ENCODE results near the gene PNP. TPM values are rescaled to one million over a fixed set of nuclear protein-coding genes. Genes with fewer than 3 reads are reported as not detected.
A peak's percentile ranks its signal among the peaks of the same experiment; 100 is the strongest.
"Not testable (repeated sequence)": the region's sequence is repeated elsewhere in the genome, so short reads cannot be mapped to it uniquely, and the experiment has no call there.

The PNP gene
- total RNA-seq, 1 donor from 2014 or later: 131 TPM

- no peak for DNase-seq (ENCODE audit: extremely low read depth, low read depth, low spot score)
These were observed 20.1 kb downstream of the PNP start for GRCh38 chr14:20489093-20489994.

GRCh38 chr14:20490563-20490962 is 21.4 kb downstream of the PNP start:
- no peak for DNase-seq (ENCODE audit: extremely low read depth, low read depth, low spot score)

DNA sequence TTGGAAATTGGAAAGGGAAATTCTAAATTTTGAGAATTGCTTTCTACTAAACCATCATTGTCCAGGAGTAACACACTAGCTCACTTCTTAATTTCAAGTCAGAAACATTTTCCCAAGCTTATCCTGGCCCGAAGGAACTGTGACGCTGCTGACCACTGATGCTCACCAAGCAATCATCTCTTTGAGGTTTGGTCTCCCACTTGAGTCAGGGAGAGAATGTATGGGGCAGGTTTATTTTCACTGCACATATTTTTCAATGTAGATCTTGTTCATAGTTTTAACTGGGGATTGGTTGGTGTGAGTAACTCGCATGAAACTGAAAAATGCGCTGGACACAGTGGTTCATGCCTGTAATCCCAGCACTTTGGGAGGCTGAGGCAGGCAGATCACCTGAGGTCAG is 23.3 kb downstream of the PNP start:
- no peak for DNase-seq (ENCODE audit: extremely low read depth, low read depth, low spot score)

DNA sequence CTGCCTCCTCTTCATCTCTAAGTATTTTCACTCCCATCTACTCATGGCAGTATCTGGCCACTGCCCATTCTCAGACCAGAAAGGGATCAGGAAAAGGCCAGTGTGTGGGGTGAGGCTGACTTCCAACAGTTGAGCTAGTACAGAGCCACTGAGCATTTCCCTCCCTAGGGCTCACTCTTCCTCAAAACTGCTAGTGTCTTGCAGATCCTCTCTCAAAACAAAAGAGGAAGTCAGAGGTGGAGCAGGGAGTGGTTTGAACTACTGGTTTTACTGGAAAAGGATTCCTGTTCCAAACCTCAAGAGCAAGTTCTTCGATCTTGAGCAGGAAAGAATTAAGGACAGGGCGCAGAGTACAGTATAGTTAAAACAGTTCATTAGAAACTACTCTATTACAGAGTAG is 24.4 kb downstream of the PNP start:
- DNase-seq (ENCODE audit: extremely low read depth, low read depth, low spot score): no peak

- DNase-seq (ENCODE audit: extremely low read depth, low read depth, low spot score): no peak
These were observed 25.9 kb downstream of the PNP start for GRCh38 chr14:20494935-20495766.

DNA sequence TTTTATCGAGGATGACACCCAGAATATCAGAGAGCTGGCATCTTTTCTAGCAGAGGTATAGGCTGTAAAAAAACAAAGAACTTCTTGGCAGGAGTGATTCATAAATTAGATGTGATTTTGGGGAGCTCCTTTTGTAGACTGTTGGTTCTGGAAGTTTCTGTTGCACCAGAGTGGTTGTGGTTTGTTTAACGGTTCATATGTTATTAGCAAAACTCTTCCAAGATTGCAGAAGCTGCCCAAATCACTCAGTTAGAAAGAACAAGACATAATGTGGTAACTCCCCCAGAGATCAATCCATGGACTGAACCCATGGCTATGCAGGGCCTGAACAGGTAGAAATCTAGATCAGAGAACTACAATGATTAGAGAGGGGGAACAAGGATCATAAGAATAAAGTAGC is 29.4 kb downstream of the PNP start:
- no peak for DNase-seq (ENCODE audit: extremely low read depth, low read depth, low spot score)

GRCh38 chr14:20499108-20499507 is 29.9 kb downstream of the PNP start:
- DNase-seq (ENCODE audit: extremely low read depth, low read depth, low spot score): no peak

GRCh38 chr14:20499881-20500280 is 30.7 kb downstream of the PNP start:
- DNase-seq (ENCODE audit: extremely low read depth, low read depth, low spot score): no peak

GRCh38 chr14:20501346-20501745 is 32.1 kb downstream of the PNP start:
- no peak for DNase-seq (ENCODE audit: extremely low read depth, low read depth, low spot score)

GRCh38 chr14:20503898-20504297 is 34.7 kb downstream of the PNP start:
- no peak for DNase-seq (ENCODE audit: extremely low read depth, low read depth, low spot score)

GRCh38 chr14:20506276-20506675 is 37.1 kb downstream of the PNP start:
- DNase-seq (ENCODE audit: extremely low read depth, low read depth, low spot score): not testable (repeated sequence)

DNA sequence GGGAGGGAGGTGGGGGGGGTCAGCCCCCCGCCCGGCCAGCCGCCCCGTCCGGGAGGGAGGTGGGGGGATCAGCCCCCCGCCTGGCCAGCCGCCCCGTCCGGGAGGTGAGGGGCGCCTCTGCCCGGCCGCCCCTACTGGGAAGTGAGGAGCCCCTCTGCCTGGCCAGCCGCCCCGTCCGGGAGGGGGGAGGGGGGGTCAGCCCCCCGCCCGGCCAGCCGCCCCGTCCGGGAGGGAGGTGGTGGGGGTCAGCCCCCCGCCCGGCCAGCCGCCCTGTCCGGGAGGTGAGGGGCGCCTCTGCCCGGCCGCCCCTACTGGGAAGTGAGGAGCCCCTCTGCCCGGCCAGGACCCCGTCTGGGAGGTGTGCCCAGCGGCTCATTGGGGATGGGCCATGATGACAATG is 37.5 kb downstream of the PNP start:
- not testable (repeated sequence) for DNase-seq (ENCODE audit: extremely low read depth, low read depth, low spot score)

DNA sequence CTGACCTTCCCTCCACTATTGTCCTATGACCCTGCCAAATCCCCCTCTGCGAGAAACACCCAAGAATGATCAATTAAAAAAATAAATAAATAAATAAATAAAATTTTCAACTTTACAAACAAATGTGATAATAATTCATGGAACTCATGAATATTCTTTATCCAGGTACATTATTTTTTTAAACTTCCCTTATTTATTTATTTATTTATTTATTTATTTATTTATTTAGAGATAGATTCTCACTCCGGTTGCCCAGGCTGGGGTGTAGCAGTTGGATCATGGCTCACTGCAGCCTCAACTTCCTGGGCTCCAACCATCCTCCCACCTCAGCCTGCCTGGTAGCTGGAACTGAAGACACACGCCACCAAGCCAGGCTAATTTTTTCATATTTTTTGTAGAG is 38.3 kb downstream of the PNP start:
- DNase-seq (ENCODE audit: extremely low read depth, low read depth, low spot score): not testable (repeated sequence)

GRCh38 chr14:20508367-20508766 is 39.2 kb downstream of the PNP start:
- DNase-seq (ENCODE audit: extremely low read depth, low read depth, low spot score): no peak

- no peak for DNase-seq (ENCODE audit: extremely low read depth, low read depth, low spot score)
These were observed 43.1 kb downstream of the PNP start for GRCh38 chr14:20512177-20512905.

- DNase-seq (ENCODE audit: extremely low read depth, low read depth, low spot score): no peak
These were observed 46.6 kb downstream of the PNP start for GRCh38 chr14:20515846-20516245.

DNA sequence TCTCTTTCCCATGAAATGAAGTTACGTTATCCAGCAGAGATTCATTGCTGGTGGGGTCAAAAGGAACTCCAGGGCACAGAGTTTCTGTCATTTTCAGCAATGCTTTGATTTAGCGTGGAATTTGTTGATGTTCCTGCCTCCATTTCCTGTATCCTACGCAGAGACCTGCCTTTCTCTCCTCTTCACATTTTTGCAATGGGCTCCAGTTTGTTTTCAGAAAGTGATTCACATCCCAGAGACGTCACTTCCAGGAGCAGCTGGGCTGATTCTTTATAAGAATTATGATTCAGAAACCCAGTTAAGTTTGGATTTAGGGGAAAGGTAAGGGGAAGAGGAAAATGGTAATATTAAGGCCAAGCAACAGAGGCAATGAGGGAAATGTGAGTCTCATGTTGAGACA is 47.7 kb downstream of the PNP start:
- DNase-seq (ENCODE audit: extremely low read depth, low read depth, low spot score): peak; percentile 80

DNA sequence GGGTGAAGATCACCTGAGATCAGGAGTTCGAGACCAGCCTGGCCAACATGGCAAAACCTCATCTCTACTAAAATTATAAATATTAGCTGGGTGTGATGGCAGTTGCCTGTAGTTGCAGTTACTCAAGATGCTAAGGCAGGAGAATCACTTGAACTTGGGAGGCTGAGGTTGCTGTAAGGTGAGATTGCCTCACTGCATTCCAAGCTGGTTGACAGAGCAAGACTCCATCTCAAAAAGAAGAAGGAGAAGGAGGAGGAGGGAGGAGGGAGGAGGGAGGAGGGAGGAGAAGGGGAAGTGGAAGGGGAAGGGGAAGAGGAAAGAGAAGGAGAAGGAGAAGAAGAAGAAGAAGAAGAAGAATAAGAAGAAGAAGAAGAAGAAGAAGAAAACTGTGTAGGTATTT is 53.1 kb downstream of the PNP start:
- no peak for DNase-seq (ENCODE audit: extremely low read depth, low read depth, low spot score)

GRCh38 chr14:20524027-20524426 is 54.8 kb downstream of the PNP start:
- no peak for DNase-seq (ENCODE audit: extremely low read depth, low read depth, low spot score)

All from glomerular endothelial cell (primary cell).